ENCODE results near the gene PAK3.

GRCh38 chrX:111119341-111119740, 23.4 kb downstream of the PAK3 start:
- TF ChIP-seq CTCF (IDR thresholded peaks at IDR 0.05) (no peak), POLR2A (IDR thresholded peaks at IDR 0.05) (no peak)
